Skeletal muscle cell (primary cell): Measurements from ENCODE around the gene MMUT.
"Not testable (repeated sequence)": the region's sequence is repeated elsewhere in the genome, so short reads cannot be mapped to it uniquely, and the experiment has no call there.

ENCODE experiments used
- DNase-seq: peaks from one replicate; pipeline ENCODE4 v3.0.0-alpha.2; 2010; ENCODE audit warnings: low read depth
- H3K4me3 ChIP-seq: 2 replicates; pipeline ENCODE4 v1.5.1; 2011; ENCODE audit warnings: low read depth, mild to moderate bottlenecking, control low read depth, low read length, moderate library complexity

The MMUT gene

GRCh38 chr6:49462927-49463611, at the start of gene MMUT, which contains the start of gene CENPQ:
Gene MMUT (minus strand): TSS chr6:49463253. CDS start chr6:49459466, 3,787 bp downstream.
Gene CENPQ (plus strand): TSS chr6:49463370. CDS start chr6:49470177, 6,807 bp downstream.
- DNase-seq = peak; percentile 78
- peak within 1 kb of the TSS; percentile 98 for H3K4me3 ChIP-seq

GRCh38 chr6:49509342-49509741, 46.3 kb upstream of the MMUT start:
- no peak overlapping the region for H3K4me3 ChIP-seq
- DNase-seq = no peak

GRCh38 chr6:49506569-49507111, 43.6 kb upstream of the MMUT start:
- no peak for DNase-seq
- no peak overlapping the region for H3K4me3 ChIP-seq

GRCh38 chr6:49504666-49505065, 41.6 kb upstream of the MMUT start:
- no peak overlapping the region for H3K4me3 ChIP-seq
- no peak for DNase-seq

- no peak within 1 kb of the TSS for H3K4me3 ChIP-seq
Observed at GRCh38 chr6:49499623-49500022, 36.6 kb upstream of the MMUT start, which contains the start of gene GLYATL3. Gene GLYATL3 (plus strand): TSS chr6:49499923. CDS start chr6:49511991, 12,068 bp downstream.

GRCh38 chr6:49499126-49499525, 36.1 kb upstream of the MMUT start:
- no peak for DNase-seq
- no peak overlapping the region for H3K4me3 ChIP-seq

More at GRCh38 chr6:49499623-49500022, 36.6 kb upstream of the MMUT start, which contains the start of gene GLYATL3:
- DNase-seq = no peak

- no peak overlapping the region for H3K4me3 ChIP-seq
- DNase-seq = no peak
Observed at GRCh38 chr6:49497304-49497703, 34.3 kb upstream of the MMUT start.

GRCh38 chr6:49490633-49491032, 27.6 kb upstream of the MMUT start:
- no peak for DNase-seq
- no peak overlapping the region for H3K4me3 ChIP-seq

GRCh38 chr6:49483380-49483779, 20.3 kb upstream of the MMUT start:
- H3K4me3 ChIP-seq, DNase-seq: not testable (repeated sequence)

- DNase-seq, H3K4me3 ChIP-seq: not testable (repeated sequence)
Observed at GRCh38 chr6:49481846-49482245, 18.8 kb upstream of the MMUT start.

GRCh38 chr6:49479308-49479970, 16.4 kb upstream of the MMUT start:
- H3K4me3 ChIP-seq = no peak overlapping the region
- DNase-seq = no peak

GRCh38 chr6:49476564-49476963, 13.5 kb upstream of the MMUT start:
- not testable (repeated sequence) for H3K4me3 ChIP-seq, DNase-seq

- no peak overlapping the region for H3K4me3 ChIP-seq
- no peak for DNase-seq
Observed at GRCh38 chr6:49468042-49468441, 5.0 kb upstream of the MMUT start.

GRCh38 chr6:49464691-49465090, 1.6 kb upstream of the MMUT start:
- H3K4me3 ChIP-seq = no peak overlapping the region
- no peak for DNase-seq

- no peak for DNase-seq
- peak overlapping the region; percentile 98 for H3K4me3 ChIP-seq
Observed at GRCh38 chr6:49463612-49463967, 537 bp upstream of the MMUT start.

GRCh38 chr6:49462599-49462926, 490 bp downstream of the MMUT start:
- no peak for DNase-seq
- H3K4me3 ChIP-seq = peak overlapping the region; percentile 98

GRCh38 chr6:49462071-49462470, 982 bp downstream of the MMUT start:
- no peak for DNase-seq
- peak overlapping the region; percentile 98 for H3K4me3 ChIP-seq

GRCh38 chr6:49457771-49458170, 5.3 kb downstream of the MMUT start:
- no peak for DNase-seq
- H3K4me3 ChIP-seq = no peak overlapping the region

GRCh38 chr6:49454787-49455709, 8.0 kb downstream of the MMUT start:
- H3K4me3 ChIP-seq = no peak overlapping the region
- no peak for DNase-seq

GRCh38 chr6:49453221-49453620, 9.8 kb downstream of the MMUT start:
- DNase-seq = no peak
- no peak overlapping the region for H3K4me3 ChIP-seq
